Loucy (cell line): Measurements from ENCODE around the gene AGO4.

Experiments used
- H2AFZ ChIP-seq: fragments of 200-600 bp; sonication (generic); 2 replicates; pipeline ENCODE4 v1.6.0; 2016; ENCODE audit warnings: antibody characterized with exemption, mild to moderate bottlenecking, low read length, moderate library complexity
- H3F3A ChIP-seq: fragments of 200-600 bp; 2 replicates; pipeline ENCODE4 v1.6.0; 2016; ENCODE audit warnings: antibody characterized with exemption, low read depth, mild to moderate bottlenecking
- H3K27me3 ChIP-seq: fragments of 200-600 bp; sonication (generic); 2 replicates; pipeline ENCODE4 v1.6.1; 2014; ENCODE audit warnings: low read length, mild to moderate bottlenecking; ENCODE audit not compliant: insufficient read depth, poor library complexity, severe bottlenecking
- H3K36me3 ChIP-seq: fragments of 200-600 bp; sonication (generic); 2 replicates; pipeline ENCODE4 v1.6.1; 2016; ENCODE audit warnings: low read length; ENCODE audit not compliant: insufficient read depth
- H3K4me1 ChIP-seq: fragments of 200-600 bp; sonication (generic); 2 replicates; pipeline ENCODE4 v1.5.1; 2014; ENCODE audit warnings: low read length, mild to moderate bottlenecking; ENCODE audit not compliant: insufficient read depth, poor library complexity, severe bottlenecking
- H3K4me2 ChIP-seq: fragments of 200-600 bp; sonication (generic); 2 replicates; pipeline ENCODE4 v1.6.0; 2014; ENCODE audit warnings: antibody characterized with exemption, low read length, low read depth, mild to moderate bottlenecking; ENCODE audit not compliant: poor library complexity, severe bottlenecking
- H3K4me3 ChIP-seq: fragments of 200-600 bp; sonication (generic); 2 replicates; pipeline ENCODE4 v1.5.1; 2014; ENCODE audit warnings: low read length, mild to moderate bottlenecking, mixed read lengths; ENCODE audit not compliant: poor library complexity, severe bottlenecking
- H3K79me2 ChIP-seq: fragments of 200-600 bp; sonication (generic); 2 replicates; pipeline ENCODE4 v1.6.1; 2014; ENCODE audit warnings: low read length; ENCODE audit not compliant: insufficient read depth
- H3K9ac ChIP-seq: fragments of 200-600 bp; sonication (generic); 2 replicates; pipeline ENCODE4 v1.6.0; 2014; ENCODE audit warnings: mild to moderate bottlenecking, low read depth, low read length, moderate library complexity; ENCODE audit not compliant: poor library complexity, severe bottlenecking
- H3K9me2 ChIP-seq: fragments of 200-600 bp; sonication (generic); replicated peaks from 2 replicates; pipeline ENCODE4 v1.6.1; 2016; ENCODE audit warnings: low read depth, low read length, mixed read lengths
- H3K9me3 ChIP-seq: fragments of 200-600 bp; sonication (generic); 2 replicates; pipeline ENCODE4 v1.6.1; 2014; ENCODE audit warnings: mild to moderate bottlenecking, antibody characterized with exemption, low read length, low read depth; ENCODE audit not compliant: insufficient read depth
- H4K20me1 ChIP-seq: fragments of 200-600 bp; sonication (generic); 2 replicates; pipeline ENCODE4 v1.6.0; 2014; ENCODE audit warnings: antibody characterized with exemption, low read length, mild to moderate bottlenecking; ENCODE audit not compliant: insufficient read depth, poor library complexity, severe bottlenecking
- CTCF ChIP-seq: fragments of 200-600 bp; sonication (generic); conservative IDR thresholded peaks from 2 replicates; pipeline ENCODE4 v1.5.1; 2014; ENCODE audit warnings: mild to moderate bottlenecking, antibody characterized with exemption, low read length
- EZH2phosphoT487 ChIP-seq: fragments of 200-600 bp; IDR thresholded peaks from 2 replicates; pipeline ENCODE4 v1.6.1; 2018; ENCODE audit warnings: antibody characterized with exemption, mild to moderate bottlenecking, moderate library complexity, borderline replicate concordance

AGO4 gene

GRCh38 chr1:35883635-35884101, 75.9 kb downstream of the AGO4 start:
- peaks cover 48% of the 10 kb centered on the region for H3K79me2 ChIP-seq
- no peaks in the 10 kb centered on the region for H3K27me3 ChIP-seq
- H3K9ac ChIP-seq, result peak overlapping the region; percentile 93
- H4K20me1 ChIP-seq, result peaks cover 33% of the 10 kb centered on the region
- peak overlapping the region; percentile 99 for H3K4me3 ChIP-seq
- H3K4me2 ChIP-seq, result peak overlapping the region; percentile 85
- no peak for TF ChIP-seq EZH2phosphoT487
- TF ChIP-seq CTCF, result no peak
- H3K36me3 ChIP-seq, result peaks cover 2% of the 10 kb centered on the region; the same call in 1 of the 2 replicates
- H3K9me2 ChIP-seq, result no peaks in the 10 kb centered on the region
- H3K9me3 ChIP-seq, result no peaks in the 10 kb centered on the region
- peaks cover 32% of the 10 kb centered on the region for H3K4me1 ChIP-seq
- H3F3A ChIP-seq, result no peaks in the 10 kb centered on the region
- H2AFZ ChIP-seq, result peak overlapping the region; percentile 96

GRCh38 chr1:35884934-35885333, 77.1 kb downstream of the AGO4 start:
- Histone ChIP-seq H3K4me2 (peak overlapping the region; percentile 85), H3K9me2 (no peaks in the 10 kb centered on the region), H4K20me1 (peaks cover 33% of the 10 kb centered on the region), H3F3A (no peaks in the 10 kb centered on the region), H3K4me1 (peaks cover 32% of the 10 kb centered on the region), H3K79me2 (peaks cover 48% of the 10 kb centered on the region), H3K9ac (no peak overlapping the region), H3K36me3 (peaks cover 5% of the 10 kb centered on the region; the same call in 1 of the 2 replicates), H3K4me3 (peak overlapping the region; percentile 64), H2AFZ (no peak overlapping the region), H3K27me3 (no peaks in the 10 kb centered on the region), H3K9me3 (no peaks in the 10 kb centered on the region)
- TF ChIP-seq EZH2phosphoT487, result no peak
- no peak for TF ChIP-seq CTCF

GRCh38 chr1:35885961-35886558, 78.2 kb downstream of the AGO4 start:
- peak overlapping the region; percentile 64 for H3K4me3 ChIP-seq
- peaks cover 48% of the 10 kb centered on the region for H3K79me2 ChIP-seq
- no peaks in the 10 kb centered on the region for H3K27me3 ChIP-seq
- no peak overlapping the region for H2AFZ ChIP-seq
- no peaks in the 10 kb centered on the region for H3F3A ChIP-seq
- H3K4me1 ChIP-seq, result peaks cover 32% of the 10 kb centered on the region
- peak overlapping the region; percentile 85 for H3K4me2 ChIP-seq
- H3K9me3 ChIP-seq, result no peaks in the 10 kb centered on the region
- peaks cover 13% of the 10 kb centered on the region; the same call in 1 of the 2 replicates for H3K36me3 ChIP-seq
- H3K9me2 ChIP-seq, result no peaks in the 10 kb centered on the region
- peak overlapping the region; percentile 35 for H3K9ac ChIP-seq
- peaks cover 33% of the 10 kb centered on the region for H4K20me1 ChIP-seq
- TF ChIP-seq EZH2phosphoT487, result no peak
- TF ChIP-seq CTCF, result no peak
